Bronchial epithelial cell (primary cell): Measurements from ENCODE around the gene ASPG. TPM values are rescaled to one million over a fixed set of nuclear protein-coding genes. Genes with fewer than 3 reads are reported as not detected.

Experiments
- DNase-seq: peaks from one replicate; pipeline ENCODE4 v3.0.0-alpha.2; 2010; ENCODE audit warnings: low read depth
- FAIRE-seq: peaks from 2 replicates; lab custom pipeline; 2011; peaks lifted over from hg19 to GRCh38; lab: Jason Lieb, UNC
- H3K27me3 ChIP-seq: 2 replicates; pipeline ENCODE4 v1.5.1; 2011; ENCODE audit warnings: low read length; ENCODE audit not compliant: control insufficient read depth, insufficient read depth
- H3K36me3 ChIP-seq: 2 replicates; pipeline ENCODE4 v1.5.1; 2011; ENCODE audit warnings: low read length; ENCODE audit not compliant: control insufficient read depth, insufficient read depth
- H3K4me3 ChIP-seq: 2 replicates; pipeline ENCODE4 v1.5.1; 2011; ENCODE audit warnings: mild to moderate bottlenecking, low read depth, low read length, control low read depth
- CTCF ChIP-seq: IDR thresholded peaks from 2 replicates; pipeline ENCODE4 v1.5.1; 2011; ENCODE audit warnings: mild to moderate bottlenecking, moderate library complexity, low read length, control low read depth, inconsistent platforms; ENCODE audit not compliant: insufficient read depth, severe bottlenecking
- total RNA-seq: library from RNA; depleted of rRNA; stranded (reverse); fragments of >200 nt; gene quantifications from 2 replicates; pipeline ENCODE4 v1.2.1, GENCODE V29; 2014

Gene ASPG
- total RNA-seq, 1 donor from 2014 or later, result 0.53 TPM

GRCh38 chr14:104106471-104106991 is 21.0 kb downstream of the ASPG start:
- Histone ChIP-seq H3K4me3 (no peak overlapping the region), H3K36me3 (no peaks in the 10 kb centered on the region), H3K27me3 (no peaks in the 10 kb centered on the region)
- FAIRE-seq, result no peak
- DNase-seq, result no peak
- no peak for TF ChIP-seq CTCF

GRCh38 chr14:104107101-104107581 is 21.6 kb downstream of the ASPG start:
- Histone ChIP-seq H3K36me3 (no peaks in the 10 kb centered on the region), H3K4me3 (no peak overlapping the region), H3K27me3 (no peaks in the 10 kb centered on the region)
- FAIRE-seq (no peak), DNase-seq (no peak)
- no peak for TF ChIP-seq CTCF

GRCh38 chr14:104107611-104108569 is 22.4 kb downstream of the ASPG start:
- DNase-seq (peak; percentile 68), FAIRE-seq (no peak)
- H3K27me3 ChIP-seq, result peaks cover 1% of the 10 kb centered on the region
- no peaks in the 10 kb centered on the region for H3K36me3 ChIP-seq
- H3K4me3 ChIP-seq, result peak overlapping the region; percentile 15
- peak; percentile 48 for TF ChIP-seq CTCF

GRCh38 chr14:104108570-104109541 is 23.4 kb downstream of the ASPG start:
- TF ChIP-seq CTCF, result no peak
- peak overlapping the region; percentile 15 for H3K4me3 ChIP-seq
- DNase-seq, result no peak
- H3K36me3 ChIP-seq, result no peaks in the 10 kb centered on the region
- peak; percentile 72 for FAIRE-seq
- H3K27me3 ChIP-seq, result peaks cover 1% of the 10 kb centered on the region

- DNase-seq (no peak), FAIRE-seq (no peak)
- no peak for TF ChIP-seq CTCF
- Histone ChIP-seq H3K27me3 (peaks cover 1% of the 10 kb centered on the region), H3K4me3 (no peak overlapping the region), H3K36me3 (no peaks in the 10 kb centered on the region)
Observed at GRCh38 chr14:104109731-104110361, 24.3 kb downstream of the ASPG start.
